ENCODE measurements around the gene GOLGA6A. TPM values are rescaled to one million over a fixed set of nuclear protein-coding genes. Genes with fewer than 3 reads are reported as not detected.

Gene GOLGA6A
- total and polyA plus RNA-seq, 2 donors (not counting 1 experiment from before 2014, with no cell fraction given) = 0.31 to 1.0 TPM

DNA sequence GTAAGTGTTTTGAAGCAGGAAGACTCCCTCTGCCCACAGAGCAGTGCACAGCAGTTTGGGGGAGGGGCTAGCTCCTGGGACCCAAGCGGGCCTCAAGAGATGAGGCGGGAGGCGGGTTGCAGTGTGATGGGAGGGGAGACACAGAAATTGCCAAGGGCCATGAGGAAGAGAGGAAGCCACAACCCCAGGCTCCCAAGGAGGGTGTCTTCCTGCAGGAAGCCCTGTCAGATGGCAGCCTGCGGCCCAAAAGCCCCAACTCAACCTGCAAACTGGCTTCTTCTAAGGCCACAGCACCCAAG, 40.7 kb upstream of the GOLGA6A start:
- peaks cover 50 to 55% of the 10 kb centered on the region in 2 donors for H3K4me1 ChIP-seq (ENCODE audit: control insufficient read depth in 2 of 2, insufficient read depth in 2 of 2, low read length in 2 of 2)
- H3K27ac ChIP-seq (ENCODE audit: low read length in 2 of 2) = peak overlapping the region; percentile 26 to 61
- ATAC-seq (ENCODE audit: low read depth) (no peak), DNase-seq (no peak)
- intact Hi-C loops (cut with micrococcal nuclease) = no loop called here
- 0% methylated on average over 3 of the region's 4 CpGs for WGBS (ENCODE audit: insufficient coverage)
- no peaks in the 10 kb centered on the region for H3K36me3 ChIP-seq (replicated peaks in 1 of 2; ENCODE audit: control extremely low read depth in 1 of 2, control insufficient read depth in 1 of 2, extremely low read depth in 1 of 2, insufficient read depth in 2 of 2, low read length in 1 of 2)
- POLR2A ChIA-PET = no interaction called here
- peak overlapping the region; percentile 67 for H3K4me3 Mint-ChIP-seq
- TF ChIP-seq, protein P1, sequence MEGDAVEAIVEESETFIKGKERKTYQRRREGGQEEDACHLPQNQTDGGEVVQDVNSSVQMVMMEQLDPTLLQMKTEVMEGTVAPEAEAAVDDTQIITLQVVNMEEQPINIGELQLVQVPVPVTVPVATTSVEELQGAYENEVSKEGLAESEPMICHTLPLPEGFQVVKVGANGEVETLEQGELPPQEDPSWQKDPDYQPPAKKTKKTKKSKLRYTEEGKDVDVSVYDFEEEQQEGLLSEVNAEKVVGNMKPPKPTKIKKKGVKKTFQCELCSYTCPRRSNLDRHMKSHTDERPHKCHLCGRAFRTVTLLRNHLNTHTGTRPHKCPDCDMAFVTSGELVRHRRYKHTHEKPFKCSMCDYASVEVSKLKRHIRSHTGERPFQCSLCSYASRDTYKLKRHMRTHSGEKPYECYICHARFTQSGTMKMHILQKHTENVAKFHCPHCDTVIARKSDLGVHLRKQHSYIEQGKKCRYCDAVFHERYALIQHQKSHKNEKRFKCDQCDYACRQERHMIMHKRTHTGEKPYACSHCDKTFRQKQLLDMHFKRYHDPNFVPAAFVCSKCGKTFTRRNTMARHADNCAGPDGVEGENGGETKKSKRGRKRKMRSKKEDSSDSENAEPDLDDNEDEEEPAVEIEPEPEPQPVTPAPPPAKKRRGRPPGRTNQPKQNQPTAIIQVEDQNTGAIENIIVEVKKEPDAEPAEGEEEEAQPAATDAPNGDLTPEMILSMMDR (IDR thresholded peaks at IDR 0.05) = no peak
- no peak for TF ChIP-seq EZH2 (IDR thresholded peaks at IDR 0.05; ENCODE audit: borderline replicate concordance, insufficient read depth, low read depth, low read length, poor library complexity, severe bottlenecking)
- H3K79me2 ChIP-seq (ENCODE audit: control insufficient read depth, insufficient read depth, low read length) = no peaks in the 10 kb centered on the region
- CTCF ChIA-PET = interaction anchor here (1.2 kb wide), 1 partner anchor 150 kb away, joined by 7 read pairs; no protein-coding TSS in a partner anchor
- H3K9me3 Mint-ChIP-seq (ENCODE audit: insufficient read depth) = no peaks in the 10 kb centered on the region
- peak overlapping the region; percentile 40 for H2AFZ ChIP-seq (ENCODE audit: insufficient read depth, low read depth, low read length, poor library complexity, severe bottlenecking)
- peaks cover 7% of the 10 kb centered on the region for H3K27me3 Mint-ChIP-seq
- peak overlapping the region in 1 of 5 experiments; percentile 38 for H3K4me3 ChIP-seq (ENCODE audit: control extremely low read depth in 1 of 5, extremely low read depth in 1 of 5, insufficient read depth in 1 of 5, low read depth in 2 of 5, low read length in 4 of 5)
- peak overlapping the region; percentile 37 for H3K9ac ChIP-seq (ENCODE audit: low read length)
- H3K27me3 ChIP-seq (replicated peaks in 1 of 4; ENCODE audit: control extremely low read depth in 1 of 4, control insufficient read depth in 3 of 4, insufficient read depth in 4 of 4, low read length in 3 of 4) = peaks cover 0 to 16% (median 2%) of the 10 kb centered on the region in 4 experiments
- H3K9me3 ChIP-seq (ENCODE audit: control extremely low read depth in 1 of 3, control insufficient read depth in 2 of 3, insufficient read depth in 1 of 3, low read length in 2 of 3) = peaks cover 0 to 6% (median 0%) of the 10 kb centered on the region in 3 donors
- peak overlapping the region; percentile 84 for H3K27ac Mint-ChIP-seq
- H3K4me2 ChIP-seq (replicated peaks; ENCODE audit: low read depth, low read length, poor library complexity, severe bottlenecking) = peak overlapping the region; percentile 73
- H3K4me1 Mint-ChIP-seq = peaks cover 48% of the 10 kb centered on the region
- H4K20me1 ChIP-seq (ENCODE audit: control insufficient read depth, insufficient read depth, low read length, poor library complexity, severe bottlenecking) = no peaks in the 10 kb centered on the region

DNA sequence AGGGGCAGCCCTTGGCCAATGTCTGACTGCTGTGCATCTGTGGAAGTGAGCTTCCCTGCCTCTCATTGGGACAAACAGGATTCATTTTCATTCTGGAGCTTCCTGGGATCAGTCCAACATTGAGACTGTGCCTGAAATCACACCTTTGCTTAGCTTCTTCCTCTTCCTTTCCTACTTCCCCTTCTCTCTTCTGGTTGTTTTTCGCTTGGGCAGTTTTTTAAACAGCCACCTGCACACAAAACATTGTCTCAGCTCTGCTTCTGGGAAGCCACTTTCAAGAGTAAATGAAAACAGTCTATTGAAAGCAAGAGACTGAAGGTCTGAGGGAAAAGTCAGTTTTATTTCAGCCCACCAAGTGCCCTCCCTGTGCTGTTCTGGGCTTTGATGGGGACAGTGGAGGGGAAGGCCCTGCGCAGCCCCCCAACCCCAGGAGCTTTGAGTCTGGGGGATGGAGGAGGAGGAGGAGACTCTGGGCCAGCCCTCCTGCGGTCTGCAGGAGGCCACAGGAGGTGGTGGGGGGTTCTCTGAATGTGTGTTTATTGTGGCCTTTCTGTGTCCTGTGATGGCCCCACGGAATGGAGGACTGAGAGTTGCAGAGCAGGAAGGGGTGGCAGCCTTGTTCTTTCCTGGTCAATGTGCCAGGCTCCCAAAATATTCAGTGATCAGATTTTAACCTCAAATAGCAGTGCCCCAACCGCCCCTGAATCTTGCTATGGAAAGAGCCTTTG, 40.2 kb upstream of the GOLGA6A start:
- POLR2A ChIA-PET = no interaction called here
- H3K4me3 Mint-ChIP-seq = peak overlapping the region; percentile 67
- peaks cover 4% of the 10 kb centered on the region for H3K27me3 Mint-ChIP-seq
- no peaks in the 10 kb centered on the region for H3K79me2 ChIP-seq (ENCODE audit: control insufficient read depth, insufficient read depth, low read length)
- H4K20me1 ChIP-seq (ENCODE audit: control insufficient read depth, insufficient read depth, low read length, poor library complexity, severe bottlenecking) = no peaks in the 10 kb centered on the region
- peak overlapping the region in 2 of 5 experiments; percentile 9 to 38 for H3K4me3 ChIP-seq (ENCODE audit: control extremely low read depth in 1 of 5, extremely low read depth in 1 of 5, insufficient read depth in 1 of 5, low read depth in 2 of 5, low read length in 4 of 5)
- CTCF ChIA-PET = interaction anchor here (0.7 to 1.7 kb wide), 5 partner anchors 12 to 585 kb away, joined by 3 to 6 read pairs (median 4); partner anchors contain the start of gene PML
- peaks cover 0 to 6% (median 0%) of the 10 kb centered on the region in 3 donors for H3K9me3 ChIP-seq (ENCODE audit: control extremely low read depth in 1 of 3, control insufficient read depth in 2 of 3, insufficient read depth in 1 of 3, low read length in 2 of 3)
- peaks cover 45% of the 10 kb centered on the region for H3K4me1 Mint-ChIP-seq
- peak overlapping the region; percentile 73 for H3K4me2 ChIP-seq (replicated peaks; ENCODE audit: low read depth, low read length, poor library complexity, severe bottlenecking)
- no peaks in the 10 kb centered on the region for H3K36me3 ChIP-seq (replicated peaks in 1 of 2; ENCODE audit: control extremely low read depth in 1 of 2, control insufficient read depth in 1 of 2, extremely low read depth in 1 of 2, insufficient read depth in 2 of 2, low read length in 1 of 2)
- TF ChIP-seq, protein P1 (IDR thresholded peaks at IDR 0.05) = no peak
- no peak for TF ChIP-seq EZH2 (IDR thresholded peaks at IDR 0.05; ENCODE audit: borderline replicate concordance, insufficient read depth, low read depth, low read length, poor library complexity, severe bottlenecking)
- H3K27ac ChIP-seq (ENCODE audit: low read length in 2 of 2) = peak overlapping the region; percentile 26 to 61
- H3K27me3 ChIP-seq (replicated peaks in 1 of 4; ENCODE audit: control extremely low read depth in 1 of 4, control insufficient read depth in 3 of 4, insufficient read depth in 4 of 4, low read length in 3 of 4) = peaks cover 0 to 11% (median 0%) of the 10 kb centered on the region in 4 experiments
- intact Hi-C loops (cut with micrococcal nuclease) = no loop called here
- peaks cover 46 to 49% of the 10 kb centered on the region in 2 donors for H3K4me1 ChIP-seq (ENCODE audit: control insufficient read depth in 2 of 2, insufficient read depth in 2 of 2, low read length in 2 of 2)
- peak overlapping the region; percentile 40 for H2AFZ ChIP-seq (ENCODE audit: insufficient read depth, low read depth, low read length, poor library complexity, severe bottlenecking)
- ATAC-seq (ENCODE audit: low read depth) (peak; percentile 68), DNase-seq (peak; percentile 69)
- H3K9me3 Mint-ChIP-seq (ENCODE audit: insufficient read depth) = peaks cover 3% of the 10 kb centered on the region
- 0% methylated on average over 2 of the region's 5 CpGs for WGBS (ENCODE audit: insufficient coverage)
- H3K27ac Mint-ChIP-seq = peak overlapping the region; percentile 84
- H3K9ac ChIP-seq (ENCODE audit: low read length) = peak overlapping the region; percentile 37

Measured in B cell (primary cell).